OCI-LY3 (cell line): ENCODE results near the gene WDR72.
A peak's percentile ranks its signal among the peaks of the same experiment; 100 is the strongest.

ENCODE experiments used
- H2AFZ ChIP-seq: fragments of 200-600, 300-600 bp; shearing (Covaris generic); 2 replicates; pipeline ENCODE4 v1.6.0; 2014; ENCODE audit warnings: antibody characterized with exemption, low read depth, low read length
- H3K27ac ChIP-seq: fragments of 200-600, 300-600 bp; sonication (generic); 2 replicates; pipeline ENCODE4 v1.5.1; 2014; ENCODE audit warnings: mild to moderate bottlenecking, low read length, moderate library complexity, mixed read lengths
- H3K27me3 ChIP-seq: fragments of 200-600, 300-600 bp; sonication (generic); 2 replicates; pipeline ENCODE4 v1.6.1; 2014; ENCODE audit warnings: low read depth, low read length, mixed read lengths
- H3K36me3 ChIP-seq: fragments of 200-600, 300-600 bp; sonication (generic); replicated peaks from 2 replicates; pipeline ENCODE3; 2014; ENCODE audit warnings: low read depth, low read length, mixed read lengths
- H3K4me1 ChIP-seq: fragments of 300-600, 200-600 bp; sonication (generic); 2 replicates; pipeline ENCODE4 v1.6.1; 2014; ENCODE audit warnings: low read length, mixed read lengths
- H3K4me2 ChIP-seq: fragments of 200-600, 300-600 bp; sonication (generic); 2 replicates; pipeline ENCODE4 v1.6.1; 2014; ENCODE audit warnings: low read length, mixed read lengths
- H3K4me3 ChIP-seq: fragments of 300-600, 200-600 bp; sonication (generic); 2 replicates; pipeline ENCODE4 v1.5.1; 2014; ENCODE audit warnings: antibody characterized with exemption, mild to moderate bottlenecking, low read length, moderate library complexity
- H3K79me2 ChIP-seq: fragments of 300-600, 200-600 bp; shearing (Covaris generic); 2 replicates; pipeline ENCODE4 v1.6.1; 2014; ENCODE audit warnings: mild to moderate bottlenecking, low read length, mixed read lengths
- H3K9ac ChIP-seq: fragments of 300-600, 200-600 bp; shearing (Covaris generic); 2 replicates; pipeline ENCODE4 v1.6.0; 2014; ENCODE audit warnings: mild to moderate bottlenecking, low read length, moderate library complexity
- H3K9me3 ChIP-seq: fragments of 200-600, 300-600 bp; shearing (Covaris generic); 2 replicates; pipeline ENCODE4 v1.6.1; 2014; ENCODE audit warnings: low read length, mixed read lengths; ENCODE audit not compliant: insufficient read depth
- H4K20me1 ChIP-seq: fragments of 200-600, 300-600 bp; sonication (generic); 2 replicates; pipeline ENCODE4 v1.6.1; 2016; ENCODE audit warnings: low read length, mixed read lengths; ENCODE audit not compliant: insufficient read depth
- CTCF ChIP-seq: fragments of 200-600, 300-600 bp; sonication (generic); IDR thresholded peaks from 2 replicates; pipeline ENCODE4 v1.5.1; 2014; ENCODE audit warnings: antibody characterized with exemption, low read length, low read depth
- EZH2phosphoT487 ChIP-seq: fragments of 200-600 bp; shearing (Covaris generic); IDR thresholded peaks from 2 replicates; pipeline ENCODE4 v1.6.1; 2018; ENCODE audit warnings: antibody characterized with exemption, mixed run types, low read depth

The WDR72 gene

DNA sequence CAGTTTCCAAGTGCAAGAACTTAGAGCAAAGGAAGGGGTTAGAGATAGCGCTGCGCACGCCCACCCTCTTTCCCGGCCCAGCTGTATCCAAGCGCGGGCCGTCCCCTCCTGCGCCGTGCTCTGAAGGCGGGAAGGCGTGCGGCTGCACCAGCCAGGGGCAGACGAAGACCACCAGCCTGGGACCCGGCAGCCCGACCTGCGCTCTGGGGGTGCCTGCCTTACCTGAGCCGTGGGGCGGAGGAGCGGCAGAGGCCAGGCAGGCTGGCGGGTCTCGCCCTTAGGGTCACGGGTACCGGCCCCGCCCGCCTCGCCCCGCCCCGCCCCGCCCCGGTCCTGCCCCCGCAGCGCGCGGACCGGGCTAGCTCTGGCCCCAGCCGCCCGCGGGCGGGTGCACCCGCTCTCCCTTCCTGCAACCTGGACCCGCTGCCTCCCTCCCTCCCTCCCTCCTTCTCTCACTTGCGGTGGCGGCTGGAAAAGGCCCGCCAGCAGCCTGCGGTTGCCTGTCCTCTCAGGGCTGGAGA lies at the start of gene WDR72:
Gene WDR72, minus strand, starts transcription at position 253 of the 521 bp plus-strand sequence. CDS start 26,514 bp downstream, outside the sequence.
- no peaks in the 10 kb centered on the region for H3K36me3 ChIP-seq
- no peaks in the 10 kb centered on the region for H3K27me3 ChIP-seq
- TF ChIP-seq CTCF: no peak
- no peak for TF ChIP-seq EZH2phosphoT487
- no peak within 1 kb of the TSS for H3K27ac ChIP-seq
- H3K4me3 ChIP-seq: no peak within 1 kb of the TSS
- no peaks in the 10 kb centered on the region for H3K4me1 ChIP-seq
- H3K9me3 ChIP-seq: no peaks in the 10 kb centered on the region
- H3K4me2 ChIP-seq: no peak within 1 kb of the TSS
- H3K79me2 ChIP-seq: no peaks in the 10 kb centered on the region
- H2AFZ ChIP-seq: no peak within 1 kb of the TSS
- H4K20me1 ChIP-seq: no peaks in the 10 kb centered on the region
- H3K9ac ChIP-seq: no peak within 1 kb of the TSS

DNA sequence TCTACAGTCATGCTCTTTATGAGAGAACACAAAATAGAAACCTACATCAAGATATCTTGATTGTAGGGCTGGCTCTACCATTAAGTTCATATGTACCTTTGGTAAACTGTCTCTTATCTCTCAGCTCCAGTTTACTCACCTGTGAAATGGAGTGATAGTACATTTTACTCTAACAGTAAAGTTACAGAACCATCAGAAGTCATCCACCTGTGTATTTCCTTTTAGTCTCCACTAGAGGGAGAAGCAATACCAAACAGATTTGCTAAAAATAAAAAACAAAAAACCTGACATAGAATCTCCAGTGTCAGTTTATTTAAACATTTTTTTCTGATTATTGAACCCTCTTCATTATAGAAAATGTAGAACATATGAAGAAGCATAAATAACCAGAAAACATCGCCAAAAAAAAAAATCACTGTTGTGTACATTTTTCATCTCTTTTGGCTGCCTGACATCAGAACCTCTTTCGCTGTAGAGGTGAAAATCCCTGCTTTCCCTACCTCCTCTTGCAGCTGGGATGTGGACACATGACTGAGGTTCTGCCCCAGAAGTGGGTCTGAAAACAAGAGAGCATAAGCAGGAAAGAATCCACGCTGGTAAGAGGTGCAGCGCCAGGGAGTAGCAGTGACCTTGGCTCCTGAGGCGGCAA lies 48.7 kb upstream of the WDR72 start:
- Histone ChIP-seq H3K9me3 (no peaks in the 10 kb centered on the region), H3K4me2 (no peak overlapping the region), H3K27ac (no peak overlapping the region), H3K36me3 (no peaks in the 10 kb centered on the region), H3K9ac (no peak overlapping the region), H3K4me1 (no peaks in the 10 kb centered on the region), H3K79me2 (no peaks in the 10 kb centered on the region), H4K20me1 (no peaks in the 10 kb centered on the region), H3K27me3 (no peaks in the 10 kb centered on the region; the same call in 1 of the 2 replicates), H3K4me3 (no peak overlapping the region), H2AFZ (no peak overlapping the region)
- TF ChIP-seq CTCF (peak; percentile 57), EZH2phosphoT487 (no peak)

- no peak for TF ChIP-seq CTCF
- TF ChIP-seq EZH2phosphoT487: no peak
- Histone ChIP-seq H2AFZ (no peak overlapping the region), H3K36me3 (no peaks in the 10 kb centered on the region), H3K4me1 (no peaks in the 10 kb centered on the region), H3K4me2 (no peak overlapping the region), H4K20me1 (no peaks in the 10 kb centered on the region), H3K9ac (no peak overlapping the region), H3K79me2 (no peaks in the 10 kb centered on the region), H3K27ac (no peak overlapping the region), H3K9me3 (no peaks in the 10 kb centered on the region), H3K27me3 (no peaks in the 10 kb centered on the region; the same call in 1 of the 2 replicates), H3K4me3 (no peak overlapping the region)
Observed at GRCh38 chr15:53807501-53807900, 48.0 kb upstream of the WDR72 start.

- H3K4me3 ChIP-seq: no peak overlapping the region
- H3K27ac ChIP-seq: no peak overlapping the region
- H3K9ac ChIP-seq: no peak overlapping the region
- H4K20me1 ChIP-seq: no peaks in the 10 kb centered on the region
- H3K4me2 ChIP-seq: no peak overlapping the region
- no peaks in the 10 kb centered on the region for H3K36me3 ChIP-seq
- no peak overlapping the region for H2AFZ ChIP-seq
- no peaks in the 10 kb centered on the region for H3K79me2 ChIP-seq
- no peaks in the 10 kb centered on the region for H3K9me3 ChIP-seq
- TF ChIP-seq EZH2phosphoT487 (no peak), CTCF (no peak)
- no peaks in the 10 kb centered on the region for H3K4me1 ChIP-seq
- H3K27me3 ChIP-seq: no peaks in the 10 kb centered on the region
Observed at GRCh38 chr15:53802672-53803071, 43.2 kb upstream of the WDR72 start.
